GM23248 (cell line): ENCODE results near the gene MCM3. TPM values are rescaled to one million over a fixed set of nuclear protein-coding genes. Genes with fewer than 3 reads are reported as not detected.

Experiments
- DNase-seq: peaks from one replicate; pipeline ENCODE4 v3.0.0-alpha.2; 2015
- H2AFZ ChIP-seq: fragments of 200-600 bp; sonication (generic); 2 replicates; pipeline ENCODE4 v1.6.1; 2016; ENCODE audit warnings: antibody characterized with exemption
- H3F3A ChIP-seq: fragments of 200-600 bp; sonication (generic); 2 replicates; pipeline ENCODE4 v1.6.1; 2016; ENCODE audit warnings: mild to moderate bottlenecking, antibody characterized with exemption, mixed run types; ENCODE audit not compliant: insufficient read depth
- H3K27ac ChIP-seq: fragments of 200-600 bp; sonication (generic); 2 replicates; pipeline ENCODE4 v1.5.1; 2016; ENCODE audit warnings: mild to moderate bottlenecking
- H3K27me3 ChIP-seq: fragments of 200-600 bp; sonication (generic); replicated peaks from 2 replicates; pipeline ENCODE4 v1.6.1; 2016; ENCODE audit warnings: mild to moderate bottlenecking; ENCODE audit not compliant: insufficient read depth
- H3K36me3 ChIP-seq: fragments of 200-600 bp; sonication (generic); 2 replicates; pipeline ENCODE4 v1.6.1; 2016; ENCODE audit warnings: low read depth, mild to moderate bottlenecking
- H3K4me1 ChIP-seq: fragments of 200-600 bp; sonication (generic); 2 replicates; pipeline ENCODE4 v1.6.1; 2016; ENCODE audit warnings: mild to moderate bottlenecking; ENCODE audit not compliant: insufficient read depth
- H3K4me2 ChIP-seq: fragments of 200-600 bp; sonication (generic); one replicate; pipeline ENCODE4 v1.6.1; 2016; ENCODE audit warnings: mild to moderate bottlenecking; ENCODE audit not compliant: unreplicated experiment
- H3K4me3 ChIP-seq: fragments of 200-600 bp; sonication (generic); 2 replicates; pipeline ENCODE4 v1.5.1; 2016; ENCODE audit warnings: mild to moderate bottlenecking
- H3K79me2 ChIP-seq: fragments of 200-600 bp; sonication (generic); 2 replicates; pipeline ENCODE4 v1.6.1; 2016; ENCODE audit warnings: mild to moderate bottlenecking; ENCODE audit not compliant: insufficient read depth
- H3K9ac ChIP-seq: fragments of 200-600 bp; sonication (generic); 2 replicates; pipeline ENCODE4 v1.6.1; 2016; ENCODE audit warnings: mild to moderate bottlenecking
- H3K9me2 ChIP-seq: fragments of 200-600 bp; sonication (generic); 2 replicates; pipeline ENCODE4 v1.6.1; 2016; ENCODE audit warnings: mixed run types, mild to moderate bottlenecking, moderate library complexity; ENCODE audit not compliant: insufficient read depth
- H3K9me3 ChIP-seq: fragments of 200-600 bp; sonication (generic); one replicate; pipeline ENCODE4 v1.6.1; 2017; ENCODE audit warnings: low read depth
- H4K20me1 ChIP-seq: fragments of 200-600 bp; sonication (generic); 2 replicates; pipeline ENCODE4 v1.6.0; 2016; ENCODE audit not compliant: insufficient read depth
- EZH2 ChIP-seq: fragments of 200-600 bp; sonication (generic); IDR thresholded peaks from 2 replicates; pipeline ENCODE4 v1.6.1; 2018; ENCODE audit warnings: antibody characterized with exemption, mild to moderate bottlenecking; ENCODE audit not compliant: insufficient read depth, poor library complexity, severe bottlenecking
- EZH2phosphoT487 ChIP-seq: fragments of 200-600 bp; sonication (generic); IDR thresholded peaks from 2 replicates; pipeline ENCODE4 v1.6.1; 2018; ENCODE audit warnings: antibody characterized with exemption, moderate library complexity, mild to moderate bottlenecking, low read depth; ENCODE audit not compliant: insufficient read depth
- WGBS, 2 experiments: methylation state at CpG; one replicate each; pipeline ENCODE4 v1.1.6; 2015 to 2017; ENCODE audit warnings: low lambda C conversion rate in 2 of 2, low coverage in 1 of 2; ENCODE audit errors: missing lambda C conversion rate in 2 of 2; 5-methylcytosine and 5-hydroxymethylcytosine counted together
- in situ Hi-C: fragments of 300-500 bp; cut with MboI; formaldehyde crosslinking; loops from 2 replicates; pipeline ENCODE4 v1.15.0; 2020
- polyA plus RNA-seq: library from polyadenylated mRNA; unstranded; fragments of >200 nt; fragmentation: Nextera tagmentation; extraction: Ambion mirVana; gene quantifications from 2 replicates; pipeline ENCODE4 v1.2.1, GENCODE V29; 2016
- total RNA-seq: library from RNA; depleted of rRNA; stranded (reverse); fragments of >200 nt; shearing (Covaris generic); gene quantifications from 2 replicates; pipeline ENCODE4 v1.2.3, GENCODE V29; 2014; rRNA removed

The MCM3 gene
- total RNA-seq: 41.8 and 54.9 TPM in 2 replicates
- 29.8 and 30.6 TPM in 2 replicates for polyA plus RNA-seq

DNA sequence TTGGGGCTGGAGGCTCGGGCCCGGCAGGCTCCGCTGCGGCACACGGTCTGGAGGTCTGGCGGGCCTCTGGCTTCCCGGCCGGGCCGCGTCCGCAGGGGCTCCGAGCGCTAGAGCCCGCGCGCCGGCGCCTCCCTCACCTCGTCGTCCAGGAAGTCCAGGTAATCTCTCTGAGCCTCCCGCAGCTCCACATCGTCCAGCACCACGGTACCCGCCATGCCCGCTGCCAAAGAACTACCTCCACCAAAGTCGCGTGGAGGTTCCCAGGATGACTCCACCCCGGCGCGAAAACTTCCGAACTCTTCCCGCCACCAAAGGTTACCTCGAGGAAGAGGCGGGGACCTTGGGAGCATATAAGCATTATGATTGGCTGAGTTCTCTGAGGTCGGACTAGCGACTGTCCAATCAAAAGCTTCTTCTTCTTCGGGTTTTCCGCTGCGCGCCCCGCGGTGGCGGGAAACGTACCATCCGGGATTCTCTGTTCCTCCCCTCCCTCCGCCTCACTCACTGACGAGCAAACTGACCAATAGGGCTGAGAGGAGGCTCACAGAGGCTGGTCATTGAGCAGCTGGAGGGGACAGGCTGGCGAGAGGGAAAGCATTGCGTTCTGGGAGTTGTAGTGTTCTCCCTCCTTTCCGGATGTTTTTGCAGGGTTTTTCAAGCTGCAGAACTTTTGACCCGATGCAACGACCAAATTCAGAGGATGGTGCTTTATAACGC lies at the start of gene MCM3:
Gene MCM3, minus strand, starts transcription at position 283 of the 717 bp plus-strand sequence. Its CDS starts 68 bp downstream, at position 215.
- H3K9me3 ChIP-seq: no peaks in the 10 kb centered on the region
- WGBS, 2 experiments: 1 to 3% methylated on average over 50 to 53 of the region's 53 CpGs
- H4K20me1 ChIP-seq: no peaks in the 10 kb centered on the region
- peaks cover 9% of the 10 kb centered on the region; the same call in 1 of the 2 replicates for H3K4me1 ChIP-seq
- H3K27ac ChIP-seq: peak within 1 kb of the TSS; percentile 41
- H3K4me3 ChIP-seq: peak within 1 kb of the TSS; percentile 81
- H3F3A ChIP-seq: peaks cover 18% of the 10 kb centered on the region
- TF ChIP-seq EZH2phosphoT487: no peak
- no peak for TF ChIP-seq EZH2
- peak within 1 kb of the TSS; percentile 83 for H3K9ac ChIP-seq
- H3K27me3 ChIP-seq: no peaks in the 10 kb centered on the region
- peaks cover 26% of the 10 kb centered on the region for H3K79me2 ChIP-seq
- H2AFZ ChIP-seq: peak within 1 kb of the TSS; percentile 95
- H3K36me3 ChIP-seq: peaks cover 23% of the 10 kb centered on the region
- peak; percentile 100 for DNase-seq
- peak within 1 kb of the TSS; percentile 88 for H3K4me2 ChIP-seq
- no peaks in the 10 kb centered on the region for H3K9me2 ChIP-seq
- in situ Hi-C loops: no loop called here

DNA sequence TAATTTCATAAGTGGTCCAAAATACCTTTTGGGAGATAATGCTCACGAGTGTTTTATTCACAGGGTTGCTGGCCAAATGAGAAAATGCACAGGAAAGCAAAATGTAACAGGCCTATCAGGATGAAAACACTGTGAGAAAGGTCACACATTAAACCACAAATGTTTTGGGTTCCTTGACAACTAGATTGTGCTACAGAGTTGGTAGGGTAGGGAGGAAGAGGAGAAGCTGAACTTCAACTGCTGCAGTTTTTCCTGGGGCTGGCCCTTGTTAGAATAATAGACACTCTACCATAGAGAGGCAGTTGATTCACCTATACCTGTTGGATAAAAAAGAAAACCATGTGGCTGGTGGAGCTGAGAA lies 49.3 kb upstream of the MCM3 start:
- DNase-seq: no peak
- Histone ChIP-seq H3K79me2 (no peaks in the 10 kb centered on the region), H3K36me3 (no peaks in the 10 kb centered on the region), H3K27me3 (no peaks in the 10 kb centered on the region), H2AFZ (no peak overlapping the region), H3K4me1 (no peaks in the 10 kb centered on the region), H3K4me2 (no peak overlapping the region), H3K9me2 (no peaks in the 10 kb centered on the region), H3K4me3 (no peak overlapping the region), H3K27ac (no peak overlapping the region), H3K9ac (no peak overlapping the region), H3F3A (no peaks in the 10 kb centered on the region), H4K20me1 (no peaks in the 10 kb centered on the region), H3K9me3 (no peaks in the 10 kb centered on the region)
- TF ChIP-seq EZH2: no peak
- no peak for TF ChIP-seq EZH2phosphoT487
- in situ Hi-C loops: no loop called here
- WGBS, 2 experiments: 55 to 79% methylated on average over 1 of the region's 1 CpG

DNA sequence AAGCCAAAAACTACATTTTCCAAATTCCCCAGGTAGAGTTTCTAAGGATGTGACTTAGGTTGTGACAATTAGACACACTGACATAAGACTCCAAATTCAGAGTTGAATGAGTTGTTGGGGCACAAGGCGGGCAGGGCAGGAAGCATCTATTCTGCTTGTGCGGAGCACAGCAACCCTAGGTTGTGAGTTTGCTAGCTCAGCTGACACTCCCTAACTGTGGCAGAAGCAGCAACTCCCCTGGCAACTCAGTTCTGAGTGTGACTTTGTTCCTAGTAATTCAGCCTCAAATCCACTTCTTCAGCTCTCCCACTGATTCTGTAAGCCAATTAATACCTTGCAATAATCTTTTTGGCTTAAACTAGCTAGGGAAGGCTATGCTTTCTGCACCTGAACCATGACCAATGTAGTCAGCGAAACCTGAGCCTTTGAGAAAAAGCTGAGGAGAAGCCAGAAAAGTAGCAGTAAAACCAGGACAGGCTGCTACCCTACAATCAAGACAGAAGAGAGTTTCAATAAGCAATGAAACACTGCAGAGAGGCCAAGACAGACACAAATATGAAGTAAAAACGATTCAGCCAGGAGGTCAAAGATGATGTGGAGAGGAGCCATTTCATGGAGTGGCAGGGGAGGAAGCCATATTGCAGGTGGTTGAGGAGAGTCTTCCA lies 47.4 kb upstream of the MCM3 start:
- no peaks in the 10 kb centered on the region for H3F3A ChIP-seq
- no peaks in the 10 kb centered on the region for H4K20me1 ChIP-seq
- H2AFZ ChIP-seq: no peak overlapping the region
- H3K9me2 ChIP-seq: no peaks in the 10 kb centered on the region
- no peak for TF ChIP-seq EZH2
- TF ChIP-seq EZH2phosphoT487: no peak
- no peaks in the 10 kb centered on the region for H3K4me1 ChIP-seq
- in situ Hi-C loops: no loop called here
- DNase-seq: no peak
- H3K36me3 ChIP-seq: no peaks in the 10 kb centered on the region
- no peak overlapping the region for H3K4me2 ChIP-seq
- no peak overlapping the region for H3K27ac ChIP-seq
- no peaks in the 10 kb centered on the region for H3K9me3 ChIP-seq
- no peak overlapping the region for H3K9ac ChIP-seq
- no peaks in the 10 kb centered on the region for H3K79me2 ChIP-seq
- no peaks in the 10 kb centered on the region for H3K27me3 ChIP-seq
- 67 to 71% methylated on average over 4 of the region's 4 CpGs for WGBS, 2 experiments
- H3K4me3 ChIP-seq: no peak overlapping the region

DNA sequence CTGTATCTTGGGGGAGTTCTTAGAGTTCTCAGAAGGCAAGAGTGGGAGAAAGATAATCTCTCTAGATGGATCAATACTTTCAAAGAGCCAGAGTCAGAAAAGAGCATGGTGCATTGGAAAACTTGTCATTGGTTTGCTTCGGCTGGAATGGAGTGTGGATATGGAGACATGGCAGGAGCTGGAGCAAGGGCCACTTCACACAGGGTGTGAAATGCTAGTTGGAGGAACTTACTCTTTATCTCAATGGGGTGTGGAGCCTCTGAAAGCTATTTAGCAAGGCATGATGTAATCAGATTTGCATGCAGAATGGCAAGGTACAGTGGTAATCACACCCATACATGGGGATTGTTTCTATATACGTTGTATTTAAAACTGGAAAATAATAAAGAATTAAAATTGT lies 45.9 kb upstream of the MCM3 start:
- no peaks in the 10 kb centered on the region for H4K20me1 ChIP-seq
- H3K27ac ChIP-seq: no peak overlapping the region
- 0 out of 2 replicates have a peak, but pooled peaks cover 4% of the 10 kb centered on the region for H3K27me3 ChIP-seq
- 76 to 89% methylated on average over 2 of the region's 2 CpGs for WGBS, 2 experiments
- no peaks in the 10 kb centered on the region for H3F3A ChIP-seq
- H3K79me2 ChIP-seq: no peaks in the 10 kb centered on the region
- H3K36me3 ChIP-seq: no peaks in the 10 kb centered on the region
- no peaks in the 10 kb centered on the region for H3K9me2 ChIP-seq
- no peak overlapping the region for H3K4me3 ChIP-seq
- no peaks in the 10 kb centered on the region for H3K9me3 ChIP-seq
- no peak for DNase-seq
- no peak overlapping the region for H2AFZ ChIP-seq
- no peak overlapping the region for H3K4me2 ChIP-seq
- no peak overlapping the region for H3K9ac ChIP-seq
- TF ChIP-seq EZH2phosphoT487: no peak
- TF ChIP-seq EZH2: no peak
- in situ Hi-C loops: no loop called here
- H3K4me1 ChIP-seq: no peaks in the 10 kb centered on the region
